ENCODE data around the gene HTR3E.

The HTR3E gene

GRCh38 chr3:184156522-184156955 is 59.7 kb downstream of the HTR3E start:
- peak; percentile 61 for DNase-seq (ENCODE audit: low spot score)
